ENCODE measurements around the gene ZNF626.

DNA sequence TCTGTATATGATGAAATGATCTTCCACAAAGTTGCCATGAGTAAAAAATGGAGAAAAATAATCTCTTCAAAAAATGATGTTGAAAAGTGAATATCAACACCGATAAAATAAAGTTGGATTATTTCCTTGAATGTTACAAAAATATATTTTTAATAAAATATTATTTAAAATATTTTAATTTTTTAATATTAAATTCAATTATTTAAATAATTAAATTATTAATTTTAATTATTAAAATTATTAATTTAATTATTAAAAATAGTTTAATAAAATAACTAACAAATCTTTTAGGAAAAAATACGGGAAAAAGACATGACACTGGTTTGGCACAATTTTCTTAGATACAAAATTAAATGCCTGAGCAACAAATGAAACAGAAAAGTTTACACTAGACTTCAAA lies 21.3 kb downstream of the ZNF626 start:
- TF ChIP-seq, protein P1, sequence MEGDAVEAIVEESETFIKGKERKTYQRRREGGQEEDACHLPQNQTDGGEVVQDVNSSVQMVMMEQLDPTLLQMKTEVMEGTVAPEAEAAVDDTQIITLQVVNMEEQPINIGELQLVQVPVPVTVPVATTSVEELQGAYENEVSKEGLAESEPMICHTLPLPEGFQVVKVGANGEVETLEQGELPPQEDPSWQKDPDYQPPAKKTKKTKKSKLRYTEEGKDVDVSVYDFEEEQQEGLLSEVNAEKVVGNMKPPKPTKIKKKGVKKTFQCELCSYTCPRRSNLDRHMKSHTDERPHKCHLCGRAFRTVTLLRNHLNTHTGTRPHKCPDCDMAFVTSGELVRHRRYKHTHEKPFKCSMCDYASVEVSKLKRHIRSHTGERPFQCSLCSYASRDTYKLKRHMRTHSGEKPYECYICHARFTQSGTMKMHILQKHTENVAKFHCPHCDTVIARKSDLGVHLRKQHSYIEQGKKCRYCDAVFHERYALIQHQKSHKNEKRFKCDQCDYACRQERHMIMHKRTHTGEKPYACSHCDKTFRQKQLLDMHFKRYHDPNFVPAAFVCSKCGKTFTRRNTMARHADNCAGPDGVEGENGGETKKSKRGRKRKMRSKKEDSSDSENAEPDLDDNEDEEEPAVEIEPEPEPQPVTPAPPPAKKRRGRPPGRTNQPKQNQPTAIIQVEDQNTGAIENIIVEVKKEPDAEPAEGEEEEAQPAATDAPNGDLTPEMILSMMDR (conservative IDR thresholded peaks at IDR 0.05; ENCODE audit: low read length), result no peak
- TF ChIP-seq EZH2phosphoT487 (IDR thresholded peaks at IDR 0.05; ENCODE audit: borderline replicate concordance), result no peak
